A549 (cell line): ENCODE data around the gene MOB4. TPM values are rescaled to one million over a fixed set of nuclear protein-coding genes. Genes with fewer than 3 reads are reported as not detected.

Experiments used
- ATAC-seq, 2 experiments: fragments of 200-7000 bp in 1 of 2; fragments of >200 bp in 1 of 2; cut with Nextera tagmentation in 1 of 2; cut with Tn5 transposase in 1 of 2; 3 replicates each; pipeline versions ENCODE4 v1.8.0 to v1.9.1; 2018 to 2020; ENCODE audit warnings: mild to moderate bottlenecking in 1 of 2, moderate library complexity in 1 of 2
- CTCF ChIA-PET: fragments of 300-600 bp; sonication (Branson Sonifier 250); formaldehyde crosslinking; extraction: SDS; loops from one replicate; lab custom pipeline; 2021; ENCODE audit warnings: antibody characterized with exemption, inconsistent platforms; lab: Yijun Ruan, JAX
- POLR2A ChIA-PET: fragments of 350-600 bp; formaldehyde crosslinking; extraction: SDS; loops from one replicate; lab custom pipeline; 2021; ENCODE audit warnings: antibody characterized with exemption, inconsistent platforms; lab: Yijun Ruan, JAX
- DNase-seq, 2 experiments: peaks; one replicate each; pipeline versions ENCODE4 v3.0.0 to v3.0.0-alpha.2; 2011 to 2016; ENCODE audit warnings: low read depth in 1 of 2, low spot score in 1 of 2
- FAIRE-seq: peaks from 2 replicates; lab custom pipeline; 2011; peaks lifted over from hg19 to GRCh38; lab: Jason Lieb, UNC
- H3K27ac ChIP-seq, 2 experiments: fragments of >200 bp; sonication (Bioruptor Twin); formaldehyde crosslinking; 3 replicates each; pipeline ENCODE4 v1.5.1; 2016 to 2017
- H3K4me1 ChIP-seq: fragments of >200 bp; sonication (Bioruptor Twin); formaldehyde crosslinking; 3 replicates; pipeline ENCODE4 v1.6.1; 2016
- H3K4me2 ChIP-seq: fragments of >200 bp; sonication (Bioruptor Twin); formaldehyde crosslinking; 3 replicates; pipeline ENCODE4 v1.6.1; 2016
- H3K4me3 ChIP-seq: fragments of >200 bp; sonication (Bioruptor Twin); formaldehyde crosslinking; 3 replicates; pipeline ENCODE4 v1.5.1; 2016
- H3K9me3 ChIP-seq: fragments of >200 bp; sonication (Bioruptor Twin); formaldehyde crosslinking; 3 replicates; pipeline ENCODE4 v1.6.1; 2016
- BCL3 ChIP-seq: fragments of >200 bp; sonication (Bioruptor Twin); formaldehyde crosslinking; IDR thresholded peaks from 3 replicates; pipeline ENCODE4 v1.6.1; 2016
- CHD2 ChIP-seq: fragments of 150-350 bp; IDR thresholded peaks from 2 replicates; pipeline ENCODE4 v1.6.1; 2014; ENCODE audit warnings: low read length; ENCODE audit not compliant: partially characterized antibody
- CTCF ChIP-seq: fragments of >200 bp; sonication (Bioruptor Twin); formaldehyde crosslinking; IDR thresholded peaks from 3 replicates; pipeline ENCODE4 v1.5.1; 2016
- E2F6 ChIP-seq: IDR thresholded peaks from 2 replicates; pipeline ENCODE4 v1.6.1; 2012; ENCODE audit warnings: low read depth, borderline replicate concordance
- FOSL2 ChIP-seq, 2 experiments: fragments of 450-650 bp in 1 of 2; fragments of >200 bp in 1 of 2; sonication (Bioruptor Twin) in 1 of 2; formaldehyde crosslinking; IDR thresholded peaks; 2 replicates each; pipeline versions ENCODE4 v1.5.0 to v1.6.1; 2016 to 2020; ENCODE audit warnings: mild to moderate bottlenecking in 1 of 2, moderate library complexity in 1 of 2
- FOXS1 ChIP-seq: fragments of 250-450 bp; sonication (Bioruptor Pico); IDR thresholded peaks from 2 replicates; pipeline ENCODE4 v1.5.0; 2020; ENCODE audit warnings: mild to moderate bottlenecking, moderate library complexity
- GATA3 ChIP-seq: IDR thresholded peaks from 2 replicates; pipeline ENCODE4 v1.6.1; 2012; ENCODE audit warnings: borderline replicate concordance
- HDAC2 ChIP-seq: fragments of 200-600 bp; sonication (generic); IDR thresholded peaks from 2 replicates; pipeline ENCODE4 v1.6.1; 2016
- HMGXB4 ChIP-seq: fragments of 250-450 bp; sonication (Bioruptor Pico); IDR thresholded peaks from 2 replicates; pipeline ENCODE4 v1.5.0; 2021; ENCODE audit warnings: mild to moderate bottlenecking, moderate library complexity, borderline replicate concordance
- HOXB5 ChIP-seq: fragments of 250-450 bp; sonication (Bioruptor Pico); IDR thresholded peaks from 2 replicates; pipeline ENCODE4 v1.5.0; 2020; ENCODE audit warnings: mild to moderate bottlenecking, moderate library complexity
- JUN ChIP-seq, 2 experiments: fragments of >200 bp; sonication (Bioruptor Twin); formaldehyde crosslinking; IDR thresholded peaks; 2 replicates in 1 of 2; 3 replicates in 1 of 2; pipeline ENCODE4 v1.6.1; 2016 to 2017
- KDM5A ChIP-seq: fragments of 200-600 bp; sonication (generic); IDR thresholded peaks from 2 replicates; pipeline ENCODE4 v1.6.1; 2016; ENCODE audit warnings: antibody characterized with exemption, mild to moderate bottlenecking
- MAX ChIP-seq: IDR thresholded peaks from 2 replicates; pipeline ENCODE4 v1.6.1; 2012
- MAZ ChIP-seq: fragments of 150-350 bp; IDR thresholded peaks from 2 replicates; pipeline ENCODE4 v1.6.1; 2014; ENCODE audit warnings: antibody characterized with exemption, low read depth, low read length, borderline replicate concordance
- NFE2L2 ChIP-seq: fragments of 150-350 bp; conservative IDR thresholded peaks from 2 replicates; pipeline ENCODE4 v1.6.1; 2014; ENCODE audit warnings: low read length
- PBX3 ChIP-seq: IDR thresholded peaks from 2 replicates; pipeline ENCODE4 v1.6.1; 2012
- PHF8 ChIP-seq: fragments of 200-600 bp; sonication (generic); IDR thresholded peaks from 2 replicates; pipeline ENCODE4 v1.6.1; 2016; ENCODE audit warnings: low read depth, mild to moderate bottlenecking, antibody characterized with exemption, moderate library complexity, borderline replicate concordance
- POLR2A ChIP-seq: IDR thresholded peaks from 2 replicates; pipeline ENCODE4 v1.6.1; 2012; ENCODE audit warnings: mild to moderate bottlenecking, low read length
- RARB ChIP-seq: fragments of 250-450 bp; sonication (Bioruptor Pico); IDR thresholded peaks from 2 replicates; pipeline ENCODE4 v1.8.0; 2021; ENCODE audit warnings: mild to moderate bottlenecking, moderate library complexity
- RFX5 ChIP-seq: fragments of 450-650 bp; IDR thresholded peaks from 2 replicates; pipeline ENCODE4 v1.7.1; 2014; ENCODE audit warnings: antibody characterized with exemption, mild to moderate bottlenecking, moderate library complexity
- TP53 ChIP-seq: fragments of 250-450 bp; sonication (Bioruptor Pico); IDR thresholded peaks from 2 replicates; pipeline ENCODE4 v1.5.0; 2021; ENCODE audit warnings: mild to moderate bottlenecking, moderate library complexity
- USF2 ChIP-seq: fragments of 450-650 bp; IDR thresholded peaks from 2 replicates; pipeline ENCODE4 v1.6.1; 2014; ENCODE audit warnings: antibody characterized with exemption
- ZC3H11A ChIP-seq: fragments of 450-650 bp; IDR thresholded peaks from 2 replicates; pipeline ENCODE4 v1.6.1; 2014; ENCODE audit warnings: antibody characterized with exemption, mild to moderate bottlenecking
- ZNF302 ChIP-seq: fragments of 250-450 bp; sonication (Bioruptor Pico); IDR thresholded peaks from 2 replicates; pipeline ENCODE4 v1.9.0; 2021; ENCODE audit warnings: inconsistent platforms, mild to moderate bottlenecking, moderate library complexity
- ZSCAN20 ChIP-seq: fragments of 250-450 bp; sonication (Bioruptor Pico); IDR thresholded peaks from 2 replicates; pipeline ENCODE4 v1.8.0; 2022; ENCODE audit warnings: mild to moderate bottlenecking, moderate library complexity
- WGBS: methylation state at CpG from one replicate; pipeline ENCODE4 v1.1.6; 2017; ENCODE audit errors: missing lambda C conversion rate; 5-methylcytosine and 5-hydroxymethylcytosine counted together
- polyA minus RNA-seq: library from RNA; depleted of rRNA, polyadenylated mRNA; stranded (reverse); fragments of >200 nt; gene quantifications from 2 replicates; pipeline ENCODE4 v1.2.3, GENCODE V29; 2011; rRNA and poly(A)+ RNA removed
- polyA plus RNA-seq, 4 experiments: library from polyadenylated mRNA; depleted of rRNA in 3 of 4; stranded (reverse); fragments of >200 nt; fragmentation: RNase III in 1 of 4; extraction: RNeasy Plus Mini Kit Qiagen cat#74134 plus additional on column Dnase treatment in 1 of 4; gene quantifications; 2 replicates in 3 of 4; 3 replicates in 1 of 4; pipeline ENCODE4 v1.2.3, GENCODE V29; 2011 to 2017

Gene MOB4
- polyA plus RNA-seq (2011; rRNA removed) (44.2 and 74.7 TPM in 2 replicates), polyA plus RNA-seq (2017; fragmentation: RNase III; extraction: RNeasy Plus Mini Kit Qiagen cat#74134 plus additional on column Dnase treatment) (57.5 to 64.3 TPM (median 58.1 TPM) in 3 replicates), polyA minus RNA-seq (7.3 and 9.9 TPM in 2 replicates)
- 22.4 and 23.9 TPM in 2 replicates for polyA plus RNA-seq (2012; cell fraction: cytosol; rRNA removed)
- polyA plus RNA-seq (2012; cell fraction: nucleus; rRNA removed) = 5.5 and 8.8 TPM in 2 replicates

GRCh38 chr2:197515739-197516392 is at the start of gene MOB4:
Gene MOB4 (plus strand): TSS chr2:197516066. CDS start chr2:197516087, 21 bp downstream.
- FAIRE-seq (no peak), ATAC-seq (peak; percentile 97 to 98), DNase-seq (peak; percentile 73 to 96)
- WGBS = 1% methylated on average over 10 of the region's 66 CpGs
- ChIA-PET POLR2A (interaction anchor here (0.6 to 3.0 kb wide), 15 partner anchors 8 to 1183 kb away, joined by 3 to 57 read pairs (median 4); partner anchors contain the start of genes COQ10B, HSPD1, HSPE1 and SF3B1), CTCF (interaction anchor here (1.0 to 1.3 kb wide), 2 partner anchors 33 to 84 kb away, joined by 3 read pairs; no protein-coding TSS in a partner anchor)
- Histone ChIP-seq H3K4me3 (peak within 1 kb of the TSS; percentile 80), H3K27ac (peak within 1 kb of the TSS; percentile 94 to 98), H3K4me2 (peak within 1 kb of the TSS; percentile 89), H3K9me3 (no peaks in the 10 kb centered on the region), H3K4me1 (peaks cover 13% of the 10 kb centered on the region)
- TF ChIP-seq ZC3H11A = no peak
- no peak for TF ChIP-seq RFX5
- peak; percentile 83 for TF ChIP-seq BCL3
- TF ChIP-seq E2F6 = peak; percentile 79; the same call in 1 of the 2 replicates
- no peak for TF ChIP-seq FOSL2 (IDR thresholded peaks at IDR 0.05)
- TF ChIP-seq FOSL2 (CRISPR knock-in tag; IDR thresholded peaks at IDR 0.05) = 0 out of 2 replicates have a peak, but pooled peaks have one; percentile 7
- TF ChIP-seq PBX3 = no peak
- TF ChIP-seq HMGXB4 = 0 out of 2 replicates have a peak, but pooled peaks have one; percentile 36
- peak in 1 of 2 experiments; percentile 96; a peak in 3 of 5 replicates for TF ChIP-seq JUN (IDR thresholded peaks at IDR 0.05)
- 0 out of 2 replicates have a peak, but pooled peaks have one; percentile 13 for TF ChIP-seq USF2
- peak; percentile 79; the same call in 1 of the 2 replicates for TF ChIP-seq TP53
- TF ChIP-seq MAZ = 0 out of 2 replicates have a peak, but pooled peaks have one; percentile 44
- no peak for TF ChIP-seq ZSCAN20
- peak; percentile 87 for TF ChIP-seq POLR2A
- TF ChIP-seq PHF8 = peak; percentile 93
- no peak for TF ChIP-seq ZNF302
- peak; percentile 83 for TF ChIP-seq MAX
- no peak for TF ChIP-seq HDAC2
- TF ChIP-seq RARB = no peak
- no peak for TF ChIP-seq NFE2L2
- peak; percentile 34 for TF ChIP-seq GATA3
- peak; percentile 77 for TF ChIP-seq KDM5A
- TF ChIP-seq CTCF = no peak
- peak; percentile 37; the same call in 1 of the 2 replicates for TF ChIP-seq FOXS1 (CRISPR knock-in tag)
- TF ChIP-seq HOXB5 (CRISPR knock-in tag) = no peak
- no peak for TF ChIP-seq CHD2
